Right lobe of liver (tissue), 6 donors: ENCODE measurements around the gene PDZK1. TPM values are rescaled to one million over a fixed set of nuclear protein-coding genes. Genes with fewer than 3 reads are reported as not detected.

Source experiments
- ATAC-seq, 4 donors: fragments of 200-7000 bp; cut with Tn5 transposase; one replicate each; pipeline ENCODE4 v1.9.1; 2020; ENCODE audit warnings: mild to moderate bottlenecking in 4 of 4, moderate library complexity in 4 of 4
- DNase-seq, 3 donors: peaks; one replicate each; pipeline ENCODE4 v3.0.0-alpha.2; 2020
- H3K27ac ChIP-seq, 3 donors: fragments of 200-600 bp; one replicate each; pipeline ENCODE4 v1.8.0; 2022
- H3K27me3 ChIP-seq, 2 donors: fragments of 200-600 bp; one replicate each; pipeline ENCODE4 v1.8.0; 2022
- H3K36me3 ChIP-seq, 4 donors: fragments of 200-600 bp; sonication (generic) in 1 of 4; one replicate each; pipeline versions ENCODE4 v1.5.1 to v1.8.0; 2017 to 2022; ENCODE audit warnings: control low read depth in 1 of 4
- H3K4me1 ChIP-seq, 4 donors: fragments of 200-600 bp; sonication (generic) in 1 of 4; one replicate each; pipeline versions ENCODE4 v1.5.1 to v1.8.0; 2017 to 2022; ENCODE audit warnings: control low read depth in 1 of 4
- H3K4me3 ChIP-seq, 3 donors: fragments of 200-600 bp; one replicate each; pipeline ENCODE4 v1.8.0; 2022
- H3K9me3 ChIP-seq, 4 donors: fragments of 200-600 bp; sonication (generic) in 1 of 4; one replicate each; pipeline versions ENCODE4 v1.5.1 to v1.8.0; 2017 to 2022; ENCODE audit warnings: control low read depth in 1 of 4
- CTCF ChIP-seq, 4 donors: fragments of 200-600 bp in 3 of 4; fragments of 450-650 bp in 1 of 4; IDR thresholded peaks; one replicate each; pipeline versions ENCODE4 v1.5.1 to v1.8.0; 2016 to 2022; ENCODE audit warnings: antibody characterized with exemption in 4 of 4, mild to moderate bottlenecking in 2 of 4
- POLR2A ChIP-seq: fragments of 450-650 bp; IDR thresholded peaks from one replicate; pipeline ENCODE4 v1.6.1; 2017; ENCODE audit warnings: antibody characterized with exemption, mild to moderate bottlenecking
- WGBS: methylation state at CpG from one replicate; pipeline ENCODE4 v1.1.6; 2018; ENCODE audit warnings: low coverage, low lambda C conversion rate; ENCODE audit not compliant: insufficient coverage; ENCODE audit errors: missing lambda C conversion rate; 5-methylcytosine and 5-hydroxymethylcytosine counted together
- intact Hi-C, 2 donors: fragments of 100-400 bp; cut with DNase I; formaldehyde crosslinking; loops; one replicate each; pipeline versions ENCODE4 v1.11.2 to v1.14.1; 2022
- total RNA-seq, 6 experiments: library from RNA; depleted of rRNA in 2 of 6; stranded (reverse); fragments of >200 nt in 2 of 6; fragmentation: NEBNext Ultra II Directional in 3 of 6; extraction: Animal tissue kit (Norgen Biotek cat#: 25700) in 3 of 6; gene quantifications; one replicate each; pipeline versions ENCODE4 v1.1.0 to v1.2.4, GENCODE V29; 2016 to 2023
- donor health status: DM: no; HTN: yes; CAD: no.
- donor health status: DM: no; HTN: no; CAD: no.
- donor health status: DM: no; HTN: no; CAD: no.
- donor health status: DM: no; HTN: yes; CAD: no.
- donor health status: DM: no; HTN: yes; CAD: no.

PDZK1 gene
- total RNA-seq, 6 experiments from 2014 or later, result 64.8 to 117 (median 79.2) TPM

GRCh38 chr1:145711213-145711651 lies 4.1 kb upstream of the PDZK1 start:
- ATAC-seq, result peak; percentile 6 to 44 (median 22)
- DNase-seq, result no peak
- Histone ChIP-seq H3K27ac (peak overlapping the region; percentile 39 to 88 (median 51)), H3K9me3 (no peaks in the 10 kb centered on the region), H3K4me1 (peaks cover 0 to 71% (median 35%) of the 10 kb centered on the region in 4 donors), H3K27me3 (no peaks in the 10 kb centered on the region), H3K36me3 (no peaks in the 10 kb centered on the region), H3K4me3 (no peak overlapping the region)
- WGBS, result 24% methylated on average over 3 of the region's 3 CpGs
- intact Hi-C loops, result no loop called here
- TF ChIP-seq POLR2A (no peak), CTCF (IDR thresholded peaks at IDR 0.05) (no peak)

GRCh38 chr1:145710291-145711027 lies 3.3 kb upstream of the PDZK1 start:
- no peaks in the 10 kb centered on the region for H3K36me3 ChIP-seq
- intact Hi-C loops, result no loop called here
- H3K4me3 ChIP-seq, result no peak overlapping the region
- H3K4me1 ChIP-seq, result peaks cover 0 to 76% (median 33%) of the 10 kb centered on the region in 4 donors
- TF ChIP-seq POLR2A, result no peak
- no peak for TF ChIP-seq CTCF (IDR thresholded peaks at IDR 0.05)
- ATAC-seq, result no peak
- H3K9me3 ChIP-seq, result no peaks in the 10 kb centered on the region
- peak overlapping the region; percentile 39 to 88 (median 51) for H3K27ac ChIP-seq
- no peaks in the 10 kb centered on the region for H3K27me3 ChIP-seq
- DNase-seq, result no peak
- WGBS, result 61% methylated on average over 4 of the region's 4 CpGs

- 17% methylated on average over 6 of the region's 7 CpGs for WGBS
- H3K4me3 ChIP-seq, result no peak overlapping the region
- intact Hi-C loops, result no loop called here
- no peak for TF ChIP-seq CTCF (IDR thresholded peaks at IDR 0.05)
- no peak for TF ChIP-seq POLR2A
- no peaks in the 10 kb centered on the region for H3K36me3 ChIP-seq
- DNase-seq (peak in 1 of 3 donors; percentile 39), ATAC-seq (peak; percentile 23 to 56 (median 36))
- H3K9me3 ChIP-seq, result no peaks in the 10 kb centered on the region
- peaks cover 0 to 72% (median 27%) of the 10 kb centered on the region in 4 donors for H3K4me1 ChIP-seq
- peak overlapping the region; percentile 84 to 98 (median 94) for H3K27ac ChIP-seq
- H3K27me3 ChIP-seq, result no peaks in the 10 kb centered on the region
These were observed 895 bp upstream of the PDZK1 start for GRCh38 chr1:145708063-145708462.

GRCh38 chr1:145706086-145706664 lies 993 bp downstream of the PDZK1 start:
- intact Hi-C loops, result no loop called here
- ATAC-seq (no peak), DNase-seq (no peak)
- Histone ChIP-seq H3K36me3 (no peaks in the 10 kb centered on the region), H3K4me1 (peaks cover 0 to 78% (median 23%) of the 10 kb centered on the region in 4 donors), H3K9me3 (no peaks in the 10 kb centered on the region), H3K27ac (peak overlapping the region; percentile 49 to 98 (median 94)), H3K27me3 (no peaks in the 10 kb centered on the region), H3K4me3 (peak overlapping the region; percentile 37 to 68 (median 66))
- 22% methylated on average over 2 of the region's 2 CpGs for WGBS
- TF ChIP-seq CTCF (IDR thresholded peaks at IDR 0.05) (no peak), POLR2A (no peak)
